ENCODE data around the gene PHYHIPL.

PHYHIPL gene

DNA sequence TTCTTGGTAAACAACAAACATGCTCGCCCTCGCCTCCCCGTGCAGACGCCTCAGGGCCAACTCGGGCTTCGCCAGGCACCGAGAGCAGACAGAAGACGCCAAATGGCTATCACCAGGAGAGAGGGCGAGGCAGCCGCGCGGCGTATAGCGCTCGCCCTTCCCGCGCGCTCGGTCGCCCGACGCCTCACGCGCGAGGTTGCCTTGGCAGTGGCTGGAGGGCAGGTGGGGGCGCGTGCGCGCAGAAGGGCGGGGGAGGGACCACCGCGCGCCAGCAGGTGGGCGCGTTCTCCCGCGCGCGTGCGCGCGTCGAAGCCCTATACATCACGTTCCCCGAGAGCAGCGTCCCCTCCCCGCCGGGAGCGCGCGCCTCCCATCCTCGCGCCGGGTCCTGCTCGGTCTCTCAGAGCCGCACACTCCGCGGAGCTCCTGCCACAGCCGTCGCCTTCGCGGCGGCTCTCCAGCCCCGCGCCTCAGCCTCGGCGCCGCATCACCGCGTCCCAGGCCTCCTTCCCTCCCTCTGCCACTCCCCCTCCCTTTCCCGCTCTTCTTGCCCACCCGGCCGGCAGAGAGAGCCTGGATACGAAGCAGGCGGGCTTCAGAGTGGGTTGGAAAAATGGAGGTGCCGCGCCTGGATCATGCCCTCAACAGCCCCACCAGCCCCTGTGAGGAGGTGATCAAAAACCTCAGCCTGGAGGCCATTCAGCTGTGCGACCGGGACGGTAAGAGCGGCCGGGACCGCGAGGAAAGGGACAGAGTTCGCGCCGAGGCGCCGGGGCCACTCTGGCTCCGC lies at the start of gene PHYHIPL:
Gene PHYHIPL (plus strand): TSS at position 403 of the 790 bp plus-strand sequence. CDS start 211 bp downstream, at position 614.
- DNase-seq (ENCODE audit: low read depth), result no peak

DNA sequence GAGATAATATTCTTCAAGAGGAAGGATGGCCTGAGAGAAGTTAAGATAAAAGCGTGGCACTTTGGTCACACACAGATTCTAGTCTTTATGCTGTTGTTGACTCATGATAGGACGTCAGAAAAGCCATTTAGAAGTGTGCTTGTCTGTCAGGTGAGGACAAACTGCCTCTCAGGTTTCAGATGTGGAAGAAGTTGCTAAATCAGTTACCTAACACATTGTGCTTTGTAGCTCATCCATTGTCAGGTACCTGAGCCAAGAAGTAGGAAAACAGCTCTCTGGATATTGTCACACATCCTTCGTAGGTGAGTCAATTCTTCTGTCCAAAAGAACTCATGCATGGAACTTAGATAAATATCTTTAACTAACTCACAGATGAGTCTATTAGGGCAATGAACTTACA lies 49.5 kb upstream of the PHYHIPL start:
- DNase-seq (ENCODE audit: low read depth), result no peak

DNA sequence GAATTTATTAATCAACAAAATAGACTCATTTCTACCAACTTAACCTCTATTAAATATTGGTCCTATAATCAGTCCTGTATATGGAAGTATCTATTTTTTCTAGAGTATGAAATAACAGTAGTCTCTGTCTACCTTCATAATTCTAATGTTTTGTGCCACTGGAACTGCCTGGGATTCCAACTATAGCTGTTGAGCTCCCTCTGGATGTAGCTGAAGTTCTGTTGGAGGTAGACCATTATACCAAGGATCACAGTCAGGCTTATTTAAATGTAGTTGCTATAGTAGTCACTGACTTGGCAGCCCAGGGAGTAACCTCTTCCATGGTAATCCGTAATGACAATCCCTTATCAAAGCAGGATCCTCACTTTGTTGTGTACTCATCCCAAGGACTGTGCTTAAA lies 48.5 kb upstream of the PHYHIPL start:
- no peak for DNase-seq (ENCODE audit: low read depth)

DNA sequence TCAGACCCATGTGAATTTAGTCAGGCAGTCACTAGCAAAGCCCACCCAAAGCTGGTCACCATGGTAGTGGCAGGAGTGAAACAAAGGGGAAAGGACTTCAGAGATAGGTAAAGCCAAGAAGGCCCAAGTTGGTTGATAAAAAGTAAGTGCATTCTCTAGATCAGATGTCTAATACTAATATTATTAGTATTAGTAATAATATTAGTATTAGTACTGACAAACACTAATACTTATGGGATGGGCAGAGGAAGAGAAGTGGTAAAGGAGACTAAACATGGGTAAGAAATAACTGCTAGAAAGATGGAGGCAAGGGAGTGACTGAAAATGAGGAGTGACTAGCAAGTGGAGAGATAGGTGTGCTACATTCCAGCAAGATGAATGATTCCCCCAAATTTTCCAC lies 46.6 kb upstream of the PHYHIPL start:
- no peak for DNase-seq (ENCODE audit: low read depth)

DNA sequence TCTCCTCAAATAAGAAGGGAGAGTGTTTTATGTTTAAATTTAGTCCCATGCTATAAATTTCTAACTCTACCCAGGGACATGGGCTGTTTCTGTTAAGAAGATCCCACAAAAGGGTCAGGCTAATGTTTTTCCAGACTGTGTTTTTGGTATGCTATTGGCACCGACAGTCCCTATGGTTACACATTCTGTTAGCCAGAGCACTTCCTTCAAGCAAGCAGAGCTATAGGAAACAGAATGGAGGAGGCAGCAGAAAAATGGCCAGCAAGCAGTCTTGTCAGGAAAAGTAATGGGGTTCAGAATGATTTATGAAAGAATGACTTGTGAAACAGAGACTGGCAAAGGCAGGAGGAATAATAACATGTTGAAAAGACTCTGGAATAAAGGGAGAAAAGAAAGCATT lies 44.8 kb upstream of the PHYHIPL start:
- no peak for DNase-seq (ENCODE audit: low read depth)

DNA sequence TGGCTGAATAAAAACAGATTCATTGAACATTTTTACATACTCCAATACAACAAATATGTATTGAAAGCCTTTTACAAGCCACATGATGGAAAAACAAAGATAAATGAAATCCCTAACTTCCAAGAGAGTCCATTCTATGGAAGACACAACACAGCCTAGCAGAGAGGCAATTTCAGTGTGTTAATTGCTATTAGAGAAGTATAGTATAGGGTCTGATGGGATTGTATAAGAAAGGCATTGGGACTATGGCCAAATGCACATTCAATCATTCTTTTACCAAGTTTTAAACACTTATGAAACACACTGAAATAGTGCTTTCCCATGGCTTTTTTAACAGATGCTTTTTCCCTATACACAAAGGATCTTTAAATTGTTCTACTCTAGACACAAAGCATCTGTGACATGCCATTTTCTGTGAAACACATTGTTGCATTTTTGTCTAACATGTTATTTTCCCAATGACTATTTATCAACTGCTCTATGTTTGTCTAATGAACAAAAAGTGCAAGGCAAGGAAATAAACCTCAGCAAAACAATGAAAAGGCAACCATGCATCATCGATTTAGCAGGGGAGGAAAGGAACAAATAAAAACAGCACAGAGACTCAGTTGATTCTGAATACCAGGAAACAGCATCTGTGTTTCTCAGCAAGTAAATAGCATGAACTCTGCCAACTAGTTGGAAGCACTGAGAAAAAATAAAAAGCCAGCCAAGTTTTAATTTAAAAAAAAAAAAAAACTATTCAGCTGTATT lies 42.4 kb upstream of the PHYHIPL start:
- no peak for DNase-seq (ENCODE audit: low read depth)

DNA sequence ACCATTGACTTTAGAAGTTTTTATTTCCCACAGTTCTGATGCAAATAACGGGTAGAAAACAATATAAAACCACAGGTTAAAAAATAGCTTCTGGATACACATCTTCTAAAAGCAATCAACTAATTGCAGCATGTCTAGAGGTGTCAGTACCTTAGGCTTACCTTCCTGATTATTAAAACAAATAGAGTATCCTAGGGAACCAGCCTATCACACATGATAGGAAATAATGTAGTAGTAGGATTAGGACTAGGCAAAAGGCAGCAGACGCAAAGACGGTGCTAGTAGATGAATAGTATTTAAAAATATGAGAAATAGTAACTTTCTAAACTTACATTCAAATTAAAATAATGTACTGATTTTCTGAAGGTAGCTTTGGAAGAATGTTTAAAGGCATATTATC lies 41.7 kb upstream of the PHYHIPL start:
- no peak for DNase-seq (ENCODE audit: low read depth)

DNA sequence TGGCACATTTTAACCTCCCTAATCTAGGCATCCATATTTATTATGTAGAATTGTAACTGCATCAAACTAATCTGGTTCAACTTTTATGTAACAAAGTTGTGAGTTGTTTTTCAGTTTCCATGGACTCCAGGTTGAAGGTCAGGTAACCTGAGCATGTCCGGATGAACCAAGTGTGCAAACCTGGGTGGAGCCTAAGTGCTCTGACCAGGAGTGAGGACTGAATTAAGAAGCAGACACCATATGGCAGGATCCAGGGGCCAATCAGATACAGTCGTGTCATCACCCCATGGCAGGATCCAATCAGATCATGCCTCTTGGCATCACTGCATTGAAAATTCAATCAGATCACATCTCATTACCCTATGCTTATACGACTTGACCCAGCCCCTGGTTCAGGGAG lies 41.2 kb upstream of the PHYHIPL start:
- no peak for DNase-seq (ENCODE audit: low read depth)

DNA sequence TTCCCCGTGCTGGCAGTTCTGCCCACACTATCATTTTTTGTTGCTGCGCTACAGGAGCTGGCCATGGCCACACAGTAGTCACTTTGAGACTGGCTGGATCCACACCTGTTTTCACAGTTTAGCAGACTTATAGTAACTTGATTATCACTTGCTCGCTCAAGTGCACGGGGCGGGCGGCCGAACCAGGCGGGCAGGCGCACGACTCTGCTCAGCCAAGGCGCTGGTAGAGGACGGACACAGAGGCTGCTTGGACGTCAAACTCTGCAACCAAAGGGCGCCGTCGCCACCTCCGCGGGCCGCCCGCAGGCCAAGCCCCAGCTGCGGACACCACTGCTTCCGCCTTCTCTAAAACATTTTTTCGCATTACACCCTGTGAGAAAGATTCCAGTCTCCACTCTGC lies 38.4 kb upstream of the PHYHIPL start:
- no peak for DNase-seq (ENCODE audit: low read depth)

DNA sequence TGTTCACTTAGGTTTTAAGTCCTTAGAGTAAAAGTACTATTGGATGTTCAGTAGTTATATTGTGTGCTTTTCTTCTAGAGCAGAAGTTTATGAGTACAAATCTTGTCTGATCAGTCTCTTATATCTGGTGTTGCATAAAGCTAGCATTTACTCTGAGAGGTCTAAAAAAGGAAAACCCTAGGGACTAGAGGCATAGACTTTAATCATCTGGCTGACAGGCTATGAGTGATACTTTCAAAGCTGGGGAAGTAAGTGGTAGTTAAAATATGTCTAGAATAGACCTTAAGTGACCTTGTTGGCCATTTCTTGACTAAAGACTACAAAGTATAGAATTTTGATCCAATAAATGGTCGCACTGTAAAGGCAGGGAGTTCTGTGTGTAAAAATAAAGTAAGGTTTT lies 32.9 kb upstream of the PHYHIPL start:
- no peak for DNase-seq (ENCODE audit: low read depth)

DNA sequence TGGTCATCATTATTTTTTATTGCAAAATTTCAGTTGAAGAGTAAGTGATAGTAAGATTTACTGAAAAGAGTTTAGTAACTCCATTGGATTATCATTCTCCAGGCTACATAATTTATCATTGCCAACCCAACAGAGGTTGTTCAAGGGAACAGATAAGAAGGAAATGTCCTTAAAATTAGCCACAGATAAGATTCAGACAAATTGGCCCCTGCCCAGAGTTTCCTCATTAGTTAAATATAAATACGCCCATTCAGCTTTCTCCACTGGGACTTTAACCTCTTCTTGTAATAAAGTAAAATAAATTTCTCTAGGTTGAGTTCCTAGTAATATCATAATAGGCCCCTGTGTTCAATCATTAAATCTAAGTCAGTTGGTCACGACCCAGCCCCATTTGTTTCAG lies 27.7 kb upstream of the PHYHIPL start:
- no peak for DNase-seq (ENCODE audit: low read depth)

DNA sequence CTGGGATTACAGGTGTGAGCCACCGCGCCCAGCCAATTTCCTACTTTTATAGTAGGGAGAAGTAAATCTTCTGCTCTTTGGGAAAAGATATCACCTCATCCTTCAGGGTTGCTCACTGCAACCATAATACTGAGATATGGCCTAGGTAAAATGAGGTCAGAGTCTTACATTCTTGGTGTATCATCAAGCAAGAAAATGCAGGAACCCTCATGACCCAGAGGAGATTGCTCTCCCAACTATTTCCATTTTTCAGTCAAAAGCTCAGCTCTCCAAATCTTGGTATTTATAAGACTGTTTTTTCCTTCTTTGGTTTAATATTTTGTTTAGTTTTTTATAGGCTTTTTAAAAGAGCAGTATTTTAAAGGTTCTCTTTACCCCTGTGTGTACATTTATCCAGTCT lies 20.9 kb upstream of the PHYHIPL start:
- DNase-seq (ENCODE audit: low read depth), result no peak

DNA sequence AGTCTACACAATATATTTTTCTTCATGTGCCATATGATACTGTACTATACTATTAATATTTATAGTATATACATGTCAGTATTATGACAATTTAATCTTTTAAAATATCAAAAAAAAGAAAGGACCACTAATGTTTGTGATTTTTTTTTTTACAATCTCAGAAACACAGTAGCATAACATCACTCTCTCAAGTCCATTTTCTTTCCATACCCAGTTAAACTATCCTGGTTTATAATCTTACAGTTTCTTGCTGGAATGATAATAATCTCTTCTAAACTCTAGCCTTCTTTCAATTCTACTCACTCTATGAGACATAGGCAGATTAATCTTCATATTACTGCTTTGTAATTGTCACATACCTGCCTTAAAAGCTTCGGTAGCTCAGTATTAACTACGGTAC lies 8.9 kb upstream of the PHYHIPL start:
- no peak for DNase-seq (ENCODE audit: low read depth)

DNA sequence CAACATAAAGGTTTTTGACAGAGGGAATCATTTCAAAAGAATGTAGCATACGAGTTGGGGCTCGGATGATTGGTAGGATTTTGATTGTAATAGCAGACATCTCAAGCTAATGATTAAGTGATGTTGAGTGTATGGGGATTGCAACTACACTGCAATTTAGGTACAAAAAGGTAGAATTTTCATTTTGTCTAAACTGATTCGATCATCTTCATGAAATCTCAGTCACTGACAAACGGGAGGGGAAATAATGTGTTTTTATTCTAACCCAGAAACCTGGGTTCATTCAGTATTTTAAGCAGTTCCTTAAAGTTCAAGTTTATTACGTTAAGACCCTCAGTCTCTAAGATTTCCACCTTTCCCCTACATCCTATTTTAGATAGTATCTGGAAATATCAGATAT lies 3.9 kb upstream of the PHYHIPL start:
- no peak for DNase-seq (ENCODE audit: low read depth)

DNA sequence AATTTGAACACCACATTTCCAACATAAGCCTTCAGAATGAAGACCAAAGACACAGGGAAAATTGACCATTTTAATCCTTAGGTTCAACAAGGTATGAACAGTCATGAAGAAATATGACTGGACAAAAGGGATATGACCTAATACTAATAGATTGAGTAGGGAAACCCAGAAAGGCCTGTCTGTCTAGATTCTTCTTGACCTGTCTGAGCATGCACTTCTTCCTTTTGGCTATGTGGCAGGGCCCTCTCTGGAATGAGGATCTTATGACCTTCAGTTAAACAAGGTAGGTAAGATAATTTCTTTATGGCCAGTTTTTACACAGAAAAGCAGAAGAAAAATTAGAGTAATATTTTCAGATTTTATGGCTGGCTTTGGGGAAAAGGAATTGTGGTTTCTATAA lies 3.0 kb upstream of the PHYHIPL start:
- DNase-seq (ENCODE audit: low read depth), result no peak

DNA sequence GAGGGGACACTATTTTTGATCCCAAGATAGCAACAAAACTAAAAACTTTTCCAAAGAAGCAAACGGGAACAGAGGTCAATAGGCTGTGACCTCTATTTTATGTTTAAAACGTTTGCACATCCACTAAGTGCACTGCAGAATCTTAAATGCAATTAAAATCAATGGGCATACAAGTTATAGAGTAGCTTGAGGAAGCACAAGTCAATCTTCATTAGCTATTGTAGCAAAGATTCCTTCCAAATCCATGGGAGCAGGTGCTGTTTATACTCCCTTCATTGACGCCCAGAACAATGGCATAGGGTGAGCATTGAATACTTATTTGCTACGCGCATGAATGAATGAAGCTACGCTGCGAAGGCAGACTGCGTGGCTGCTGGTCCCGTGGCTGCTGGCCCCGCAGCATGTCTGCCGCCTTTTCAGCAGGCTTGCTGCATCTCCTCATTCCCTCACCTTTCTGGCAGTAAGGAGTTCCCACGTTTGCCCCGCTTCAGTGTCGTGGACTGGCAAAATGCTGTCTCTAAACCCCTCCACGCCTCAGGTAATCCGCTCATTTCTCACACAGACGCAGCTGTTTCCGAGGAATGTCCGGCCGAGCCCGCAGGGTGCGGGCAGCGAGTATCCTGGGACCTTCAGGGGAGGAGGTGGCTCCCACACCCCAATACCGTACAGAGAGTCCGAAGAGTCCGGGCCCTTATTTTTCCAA lies 754 bp upstream of the PHYHIPL start:
- no peak for DNase-seq (ENCODE audit: low read depth)

DNA sequence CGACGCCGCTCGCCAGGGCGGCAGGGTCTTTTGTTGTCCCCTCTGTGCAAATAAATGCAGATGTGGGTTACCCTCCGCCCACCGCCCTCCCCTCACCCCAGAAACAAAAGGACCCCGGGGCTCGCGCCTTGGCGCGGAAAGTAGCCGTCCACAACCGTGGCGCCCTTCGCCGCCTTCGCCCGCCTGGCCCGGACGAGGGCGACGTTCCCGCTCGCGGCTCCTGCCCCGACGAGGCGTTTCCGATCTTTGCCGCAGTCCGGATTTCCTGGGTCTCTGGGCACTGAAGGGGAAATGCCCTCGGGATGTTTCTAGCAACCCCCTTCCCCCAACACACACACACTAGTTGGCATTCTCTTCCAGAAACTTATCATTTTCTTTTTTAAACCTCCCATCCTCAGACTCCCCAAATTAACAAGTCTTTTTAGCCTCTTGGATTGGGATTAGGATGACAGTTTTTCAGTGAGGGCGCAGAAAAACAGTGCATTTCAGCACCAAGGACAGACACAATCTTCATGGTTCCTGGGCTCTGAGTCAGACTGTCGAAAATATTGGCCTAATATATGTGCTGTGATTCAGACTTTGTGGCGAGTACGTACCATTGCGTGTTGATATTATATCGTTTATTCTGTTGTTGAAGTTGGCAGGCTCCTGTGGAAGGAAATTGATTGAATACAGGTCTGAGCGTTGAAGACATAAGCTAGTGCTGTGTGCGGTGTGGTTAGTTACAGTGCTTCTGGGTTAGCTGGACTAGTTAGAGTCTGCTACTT lies 771 bp downstream of the PHYHIPL start:
- DNase-seq (ENCODE audit: low read depth), result peak; percentile 53

DNA sequence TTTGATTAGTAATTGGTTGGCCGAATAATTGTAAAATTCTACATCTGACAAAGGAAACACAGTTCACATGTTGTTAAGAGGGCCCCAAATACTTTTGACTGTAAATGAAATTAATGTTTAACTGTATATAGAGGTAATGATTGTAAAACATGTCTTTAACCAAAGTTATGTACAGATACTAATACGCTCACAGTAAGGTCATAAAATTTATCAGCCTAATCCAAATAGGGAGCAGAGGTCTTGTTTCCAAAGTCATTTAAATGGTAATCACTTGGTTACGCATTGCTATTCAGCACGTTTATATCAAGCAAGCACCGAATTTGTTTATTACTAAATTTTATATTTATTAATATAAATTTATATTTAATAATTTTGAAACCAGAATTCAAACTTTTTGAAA lies 1.4 kb downstream of the PHYHIPL start:
- DNase-seq (ENCODE audit: low read depth), result no peak

DNA sequence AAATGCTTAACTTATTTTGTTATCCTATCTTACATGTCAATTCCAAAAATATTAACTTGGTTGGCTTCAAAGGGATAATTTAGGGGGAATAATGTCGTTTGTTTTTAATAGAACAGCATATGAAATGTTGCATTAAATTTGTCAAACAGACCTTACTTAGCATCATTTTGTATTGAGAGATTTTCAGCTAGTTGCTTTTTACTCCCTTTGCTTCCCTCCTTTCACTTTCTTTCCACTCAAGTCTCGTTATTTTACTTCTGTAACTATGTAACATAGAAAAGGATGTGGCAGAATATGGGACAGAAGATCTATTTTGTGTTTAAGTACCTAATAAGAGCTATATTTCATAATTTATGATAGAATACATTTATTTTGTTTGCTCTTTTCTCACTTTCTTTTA lies 2.6 kb downstream of the PHYHIPL start:
- DNase-seq (ENCODE audit: low read depth), result no peak

DNA sequence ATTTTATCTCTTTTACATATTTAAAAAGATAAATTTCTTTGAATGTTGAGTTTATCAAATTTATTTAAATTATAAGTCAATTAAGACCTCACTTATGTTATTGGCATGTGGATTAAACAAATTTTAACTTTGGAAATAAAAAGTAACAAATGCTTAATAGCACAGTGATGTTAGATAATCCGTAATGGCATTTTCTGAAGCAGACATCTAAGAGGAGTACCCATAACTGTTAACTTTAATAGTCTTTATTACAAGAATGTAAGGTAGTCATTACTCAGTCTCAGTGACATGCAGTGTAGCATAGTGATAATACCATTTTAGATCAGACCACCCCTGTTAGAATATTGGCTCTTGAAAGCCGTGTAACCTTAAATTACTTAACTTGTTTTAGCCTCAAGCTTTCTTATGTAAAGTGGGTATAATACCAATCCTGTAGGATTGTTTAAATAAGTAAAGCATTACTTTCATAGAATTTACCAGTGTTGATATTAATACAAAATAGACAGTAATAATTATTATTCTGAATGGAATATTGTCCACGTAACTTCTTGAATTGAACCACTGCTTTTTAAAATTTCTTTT lies 4.3 kb downstream of the PHYHIPL start:
- no peak for DNase-seq (ENCODE audit: low read depth)

DNA sequence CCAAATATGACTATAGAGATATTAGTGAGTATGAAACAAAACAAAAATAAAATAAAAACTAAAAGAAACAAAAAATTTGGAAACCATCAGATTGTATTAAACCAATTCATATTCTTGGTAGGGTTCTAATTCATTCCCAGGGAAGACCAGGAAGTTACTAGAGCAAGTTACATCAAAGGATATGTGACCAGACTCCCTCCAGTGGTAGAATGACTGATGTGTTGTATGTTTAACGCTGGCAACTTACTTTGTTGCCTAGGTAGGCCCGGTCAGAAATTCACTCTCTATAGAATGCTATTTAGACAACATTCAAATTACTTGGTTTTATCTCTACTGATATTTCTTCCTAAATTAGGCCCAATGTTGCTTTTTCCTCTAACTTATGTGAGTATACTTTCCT lies 5.2 kb downstream of the PHYHIPL start:
- DNase-seq (ENCODE audit: low read depth), result peak; percentile 3

DNA sequence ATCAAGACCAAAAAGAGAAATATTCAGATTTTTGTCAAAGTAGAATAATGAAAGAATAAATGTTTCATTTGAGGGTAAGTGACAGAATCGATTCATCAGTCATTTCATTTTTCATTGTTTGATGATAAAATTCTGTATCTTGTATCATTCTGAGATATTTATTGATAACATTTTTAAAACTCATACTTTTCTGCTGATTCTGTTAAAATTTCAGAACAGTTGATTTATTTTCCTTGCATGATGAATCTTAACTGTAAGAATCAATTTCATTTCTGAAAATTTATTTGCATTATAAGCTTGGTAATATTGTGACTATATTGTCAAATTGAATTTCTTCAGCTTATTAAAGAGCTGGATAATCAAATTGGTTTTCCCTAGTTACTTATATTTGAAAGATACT lies 13.9 kb downstream of the PHYHIPL start:
- no peak for DNase-seq (ENCODE audit: low read depth)
